Loucy (cell line): ENCODE data around the gene TNS3.

Experiments
- EZH2phosphoT487 ChIP-seq: fragments of 200-600 bp; IDR thresholded peaks from 2 replicates; pipeline ENCODE4 v1.6.1; 2018; ENCODE audit warnings: antibody characterized with exemption, mild to moderate bottlenecking, moderate library complexity, borderline replicate concordance
- TF ChIP-seq, protein P1 (sequence below): fragments of 200-600 bp; sonication (generic); conservative IDR thresholded peaks from 2 replicates; pipeline ENCODE4 v1.5.1; 2014; ENCODE audit warnings: mild to moderate bottlenecking, antibody characterized with exemption, low read length

DNA sequence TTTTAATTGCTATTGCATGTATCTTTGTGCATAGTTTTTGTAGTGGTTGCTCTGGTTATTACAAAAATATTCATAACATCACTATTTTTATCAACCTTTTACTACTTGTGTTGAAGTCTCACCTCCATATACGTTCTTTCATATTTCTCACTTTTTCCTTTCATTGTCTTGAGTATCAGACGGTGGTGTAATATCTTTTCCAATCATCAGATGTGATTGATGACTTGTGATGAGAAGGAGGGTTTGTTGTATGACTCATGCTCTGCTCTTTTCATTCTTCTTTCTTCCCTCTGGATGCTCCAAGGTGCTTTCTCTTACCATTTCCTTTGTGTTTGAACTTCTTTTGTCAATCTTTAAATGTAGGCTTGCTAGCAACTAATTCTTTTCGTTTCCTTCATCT, 310.2 kb downstream of the TNS3 start:
- TF ChIP-seq, protein P1, sequence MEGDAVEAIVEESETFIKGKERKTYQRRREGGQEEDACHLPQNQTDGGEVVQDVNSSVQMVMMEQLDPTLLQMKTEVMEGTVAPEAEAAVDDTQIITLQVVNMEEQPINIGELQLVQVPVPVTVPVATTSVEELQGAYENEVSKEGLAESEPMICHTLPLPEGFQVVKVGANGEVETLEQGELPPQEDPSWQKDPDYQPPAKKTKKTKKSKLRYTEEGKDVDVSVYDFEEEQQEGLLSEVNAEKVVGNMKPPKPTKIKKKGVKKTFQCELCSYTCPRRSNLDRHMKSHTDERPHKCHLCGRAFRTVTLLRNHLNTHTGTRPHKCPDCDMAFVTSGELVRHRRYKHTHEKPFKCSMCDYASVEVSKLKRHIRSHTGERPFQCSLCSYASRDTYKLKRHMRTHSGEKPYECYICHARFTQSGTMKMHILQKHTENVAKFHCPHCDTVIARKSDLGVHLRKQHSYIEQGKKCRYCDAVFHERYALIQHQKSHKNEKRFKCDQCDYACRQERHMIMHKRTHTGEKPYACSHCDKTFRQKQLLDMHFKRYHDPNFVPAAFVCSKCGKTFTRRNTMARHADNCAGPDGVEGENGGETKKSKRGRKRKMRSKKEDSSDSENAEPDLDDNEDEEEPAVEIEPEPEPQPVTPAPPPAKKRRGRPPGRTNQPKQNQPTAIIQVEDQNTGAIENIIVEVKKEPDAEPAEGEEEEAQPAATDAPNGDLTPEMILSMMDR = no peak
- TF ChIP-seq EZH2phosphoT487 = no peak
